Urinary bladder (tissue), 4 donors: ENCODE results near the gene ARNT2. TPM values are rescaled to one million over a fixed set of nuclear protein-coding genes. Genes with fewer than 3 reads are reported as not detected.
"Not testable (repeated sequence)": the region's sequence is repeated elsewhere in the genome, so short reads cannot be mapped to it uniquely, and the experiment has no call there.

Source experiments
- DNase-seq: peaks from one replicate; pipeline ENCODE4 v3.0.0-alpha.2; 2015; ENCODE audit errors: extremely low spot score
- H3K27ac ChIP-seq: one replicate; pipeline ENCODE4 v1.5.1; 2013; ENCODE audit warnings: low read depth, mild to moderate bottlenecking, moderate library complexity
- H3K36me3 ChIP-seq: one replicate; pipeline ENCODE4 v1.6.1; 2013; ENCODE audit warnings: mild to moderate bottlenecking, moderate library complexity; ENCODE audit not compliant: insufficient read depth
- H3K4me1 ChIP-seq: one replicate; pipeline ENCODE4 v1.6.1; 2013; ENCODE audit warnings: mild to moderate bottlenecking, moderate library complexity; ENCODE audit not compliant: insufficient read depth
- H3K4me3 ChIP-seq: one replicate; pipeline ENCODE4 v1.5.1; 2013; ENCODE audit warnings: low read depth, low read length
- WGBS: extraction: QIAGEN DNeasy Blood & Tissue Kit; methylation state at CpG from one replicate; pipeline ENCODE4 v1.1.7; 2013; 5-methylcytosine and 5-hydroxymethylcytosine counted together
- polyA plus RNA-seq: library from polyadenylated mRNA; stranded (reverse); fragments of 200-250 nt; gene quantifications from one replicate; pipeline ENCODE4 v1.2.3, GENCODE V29; 2013
- total RNA-seq: library from RNA; depleted of rRNA; stranded (reverse); fragments of >200 nt; gene quantifications from one replicate; pipeline ENCODE4 v1.2.3, GENCODE V29; 2014
- donor health status: healthy with polysubstance abuse.
- donor health status: healthy.

The ARNT2 gene
- total and polyA plus RNA-seq, 2 donors, result 6.3 to 9.7 TPM

DNA sequence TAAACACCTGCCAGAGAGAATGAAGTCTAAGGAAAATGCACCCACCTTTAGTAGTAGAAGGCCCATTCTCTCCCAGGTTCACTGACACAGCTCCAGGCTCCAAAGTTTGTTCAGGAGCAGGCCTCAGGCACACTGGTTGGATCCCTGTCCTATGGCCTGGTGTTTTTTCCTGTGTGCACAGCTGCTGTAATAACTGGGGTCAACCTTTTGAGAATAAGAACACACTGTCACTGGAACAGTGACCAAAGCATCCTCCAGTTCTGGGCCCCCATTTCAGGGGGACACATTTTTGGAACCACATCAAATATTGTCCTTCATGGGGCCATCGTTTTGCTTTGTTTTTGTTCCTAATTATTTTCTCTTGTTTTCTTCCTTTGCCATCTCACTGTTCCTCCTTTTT is 95.8 kb downstream of the ARNT2 start:
- Histone ChIP-seq H3K4me1 (no peaks in the 10 kb centered on the region), H3K27ac (no peak overlapping the region), H3K36me3 (no peaks in the 10 kb centered on the region), H3K4me3 (no peak overlapping the region)
- 63% methylated on average over 1 of the region's 1 CpG for WGBS
- DNase-seq, result no peak

DNA sequence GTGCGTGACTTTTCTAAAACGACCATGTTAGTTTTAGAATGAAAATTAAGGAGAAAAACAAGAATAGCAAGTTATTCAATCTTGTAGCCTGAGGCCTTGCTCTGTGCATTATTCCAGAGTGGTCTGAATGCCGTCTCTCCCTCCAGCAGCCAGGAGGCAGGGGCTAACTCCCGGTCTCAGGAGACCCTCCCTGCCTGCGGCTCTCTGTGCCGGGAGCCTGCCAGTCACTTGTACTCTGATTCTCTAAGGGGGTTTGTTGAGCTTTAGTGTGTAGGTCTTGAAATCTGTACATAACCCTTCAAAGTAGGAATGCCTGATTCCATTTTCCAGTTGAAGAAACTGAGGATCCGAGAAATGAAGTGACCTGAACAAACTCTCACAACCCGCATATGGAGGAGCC is 97.3 kb downstream of the ARNT2 start:
- H3K27ac ChIP-seq, result no peak overlapping the region
- no peaks in the 10 kb centered on the region for H3K36me3 ChIP-seq
- H3K4me3 ChIP-seq, result no peak overlapping the region
- no peaks in the 10 kb centered on the region for H3K4me1 ChIP-seq
- no peak for DNase-seq
- 93% methylated on average over 8 of the region's 8 CpGs for WGBS

DNA sequence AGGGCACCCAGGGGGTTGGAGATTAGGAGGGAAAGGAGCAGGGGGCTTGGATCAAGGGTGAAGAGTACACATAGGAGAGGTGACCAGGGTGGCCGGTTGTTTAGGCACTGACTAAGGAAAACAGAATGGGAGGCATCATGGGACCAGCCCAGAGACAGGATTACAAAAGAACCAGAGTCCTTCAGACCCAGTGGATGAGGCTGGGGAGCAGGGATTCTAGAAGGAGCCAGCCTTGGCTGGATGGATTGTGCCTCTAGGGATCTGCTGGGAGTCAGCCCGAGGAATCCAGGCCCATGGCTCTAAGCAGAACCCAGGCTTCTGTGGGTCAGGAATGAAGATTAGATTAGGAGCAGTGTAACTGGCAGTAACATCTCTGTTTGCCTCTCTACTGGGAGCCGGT is 98.6 kb downstream of the ARNT2 start:
- Histone ChIP-seq H3K36me3 (no peaks in the 10 kb centered on the region), H3K27ac (no peak overlapping the region), H3K4me1 (no peaks in the 10 kb centered on the region), H3K4me3 (no peak overlapping the region)
- no peak for DNase-seq
- WGBS, result 80% methylated on average over 3 of the region's 3 CpGs

DNA sequence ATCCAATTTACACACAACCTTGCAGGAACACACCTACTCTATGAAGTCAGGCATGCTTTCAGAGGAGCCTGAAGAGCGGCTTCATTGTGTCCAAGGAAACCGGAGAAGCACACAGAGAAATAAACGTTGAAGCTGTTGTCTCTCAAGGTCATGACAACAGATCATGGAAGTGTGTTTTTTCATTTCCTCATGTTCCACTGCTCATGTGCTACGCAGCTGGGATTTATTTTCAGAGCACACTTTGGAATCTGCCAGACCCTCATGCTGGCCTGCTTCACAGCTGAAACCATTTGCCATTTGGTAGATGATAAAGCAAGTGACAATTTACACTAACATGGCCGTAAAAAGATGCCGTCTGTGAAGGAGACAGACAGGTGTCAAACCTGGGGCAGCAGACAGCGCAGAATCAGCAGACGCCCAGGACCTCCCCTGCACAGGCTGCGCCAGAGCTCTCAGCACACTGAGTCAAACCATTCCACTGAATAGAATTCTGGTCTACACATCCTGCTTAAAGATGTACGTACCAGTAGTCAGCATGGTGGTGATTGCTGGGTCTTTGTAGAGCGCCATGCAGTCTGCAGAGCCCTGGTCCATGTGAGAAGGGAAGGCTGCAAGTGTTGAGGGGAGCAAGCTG is 99.3 kb downstream of the ARNT2 start:
- no peaks in the 10 kb centered on the region for H3K36me3 ChIP-seq
- H3K27ac ChIP-seq, result no peak overlapping the region
- H3K4me1 ChIP-seq, result no peaks in the 10 kb centered on the region
- 85% methylated on average over 11 of the region's 11 CpGs for WGBS
- H3K4me3 ChIP-seq, result no peak overlapping the region
- DNase-seq, result no peak

DNA sequence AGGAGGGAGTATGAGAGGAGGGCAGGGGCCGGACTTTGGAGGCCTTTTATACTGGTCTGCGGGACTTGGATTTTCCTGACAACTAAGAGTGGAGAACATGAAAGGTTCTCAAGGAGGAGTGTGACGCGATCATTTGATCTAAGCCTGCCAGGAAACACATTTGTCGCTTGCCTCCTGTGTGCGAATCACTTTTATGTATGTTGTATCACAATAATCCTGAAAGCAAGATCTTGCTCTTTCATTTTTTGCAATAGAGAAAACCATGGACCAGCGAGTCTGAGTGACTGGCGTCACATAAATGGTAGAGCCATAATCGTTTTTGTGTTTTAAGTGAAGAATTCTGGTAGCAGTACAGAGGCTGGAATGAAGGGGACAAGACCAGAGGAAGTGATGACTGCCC is 100.7 kb downstream of the ARNT2 start:
- no peak overlapping the region for H3K4me3 ChIP-seq
- no peak for DNase-seq
- WGBS, result 98% methylated on average over 9 of the region's 9 CpGs
- H3K36me3 ChIP-seq, result no peaks in the 10 kb centered on the region
- H3K4me1 ChIP-seq, result no peaks in the 10 kb centered on the region
- no peak overlapping the region for H3K27ac ChIP-seq

DNA sequence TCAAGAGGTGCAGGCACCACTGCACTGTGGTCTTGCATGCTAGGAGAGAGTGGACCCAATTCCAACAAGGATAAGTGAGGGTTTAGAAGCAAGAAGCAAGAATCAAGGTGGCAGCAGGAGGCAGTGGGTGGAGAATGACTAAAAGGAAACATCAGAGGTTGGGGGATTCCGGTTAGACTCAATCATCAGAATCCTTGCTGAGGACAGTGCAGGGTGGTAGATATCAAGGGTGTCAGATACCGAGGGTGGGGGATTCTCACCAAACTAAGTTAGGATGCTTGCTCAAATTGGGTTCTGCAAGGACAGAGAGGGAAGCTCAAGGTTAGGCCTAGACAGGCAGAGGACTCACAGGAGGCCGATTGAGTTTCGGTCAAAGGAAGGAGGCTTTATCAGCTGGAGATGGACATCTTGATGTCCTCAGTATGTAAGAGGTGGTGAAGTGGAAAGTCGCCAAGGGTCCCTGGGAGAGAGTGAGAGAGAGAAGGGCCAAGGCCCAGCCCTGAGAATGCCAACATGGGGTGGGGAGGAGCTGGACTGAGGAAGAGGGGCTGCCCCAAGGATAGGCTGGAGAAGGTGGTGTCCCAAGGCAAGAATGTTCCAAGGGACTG is 102.2 kb downstream of the ARNT2 start:
- no peak overlapping the region for H3K27ac ChIP-seq

DNA sequence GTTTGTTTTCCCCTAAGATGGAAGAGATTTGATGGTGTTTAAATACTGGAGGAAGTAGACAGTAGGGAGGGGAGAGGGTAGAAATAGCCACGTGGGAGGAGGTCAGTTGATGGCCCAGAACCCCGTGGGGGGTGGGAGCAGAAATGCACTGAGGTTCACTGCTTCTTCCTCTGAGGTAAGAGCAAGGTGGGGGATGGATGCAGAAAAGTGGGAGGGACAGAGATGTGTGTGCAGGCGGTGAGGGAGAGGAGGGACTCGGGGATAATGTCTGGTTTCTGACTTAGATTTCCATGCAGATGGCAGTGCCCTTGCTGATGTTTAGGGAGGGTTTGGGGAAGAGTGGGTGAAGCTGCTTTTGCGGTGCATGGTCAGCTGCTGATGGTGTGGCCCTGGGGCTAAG is 102.9 kb downstream of the ARNT2 start:
- no peak for DNase-seq
- Histone ChIP-seq H3K36me3 (no peaks in the 10 kb centered on the region), H3K4me1 (no peaks in the 10 kb centered on the region), H3K4me3 (no peak overlapping the region), H3K27ac (no peak overlapping the region)
- WGBS, result 67% methylated on average over 5 of the region's 5 CpGs

More for the DNA sequence above, 102.2 kb downstream of the ARNT2 start:
- DNase-seq, result no peak
- WGBS, result 96% methylated on average over 5 of the region's 5 CpGs
- Histone ChIP-seq H3K4me1 (no peaks in the 10 kb centered on the region), H3K36me3 (no peaks in the 10 kb centered on the region), H3K4me3 (no peak overlapping the region)

DNA sequence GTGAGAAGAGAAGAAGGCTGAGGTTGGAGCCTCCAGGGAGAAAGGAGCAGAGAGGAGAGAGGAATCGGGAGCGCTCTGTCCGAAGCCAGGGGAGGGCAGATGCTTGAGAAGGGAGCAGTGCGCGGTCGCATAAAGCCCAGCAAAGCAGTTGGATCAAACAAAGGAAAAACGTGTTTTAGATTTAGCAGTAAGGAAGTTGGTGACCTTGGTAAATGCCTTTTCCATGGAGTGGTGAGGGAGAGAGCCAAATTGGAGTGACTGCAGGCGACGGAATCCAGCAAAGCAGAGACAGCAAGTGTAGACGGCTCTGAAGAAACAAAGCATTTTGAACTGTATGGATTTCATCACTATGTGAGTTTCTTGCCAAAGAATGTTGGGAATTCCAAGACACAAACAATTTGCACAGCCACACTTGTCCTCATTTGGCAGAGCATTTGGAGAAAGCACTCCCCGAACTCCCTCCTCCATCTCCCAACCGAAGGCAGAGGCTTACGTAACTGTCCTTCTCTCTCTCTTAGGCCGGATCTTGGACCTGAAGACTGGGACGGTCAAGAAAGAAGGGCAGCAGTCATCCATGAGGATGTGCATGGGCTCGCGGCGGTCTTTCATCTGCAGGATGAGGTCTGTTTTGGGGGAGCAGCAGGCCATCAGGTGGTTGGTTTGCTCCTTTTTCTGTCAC is 103.6 kb downstream of the ARNT2 start:
- Histone ChIP-seq H3K4me3 (no peak overlapping the region), H3K36me3 (no peaks in the 10 kb centered on the region), H3K27ac (no peak overlapping the region), H3K4me1 (no peaks in the 10 kb centered on the region)
- 41% methylated on average over 18 of the region's 18 CpGs for WGBS
- DNase-seq, result no peak

DNA sequence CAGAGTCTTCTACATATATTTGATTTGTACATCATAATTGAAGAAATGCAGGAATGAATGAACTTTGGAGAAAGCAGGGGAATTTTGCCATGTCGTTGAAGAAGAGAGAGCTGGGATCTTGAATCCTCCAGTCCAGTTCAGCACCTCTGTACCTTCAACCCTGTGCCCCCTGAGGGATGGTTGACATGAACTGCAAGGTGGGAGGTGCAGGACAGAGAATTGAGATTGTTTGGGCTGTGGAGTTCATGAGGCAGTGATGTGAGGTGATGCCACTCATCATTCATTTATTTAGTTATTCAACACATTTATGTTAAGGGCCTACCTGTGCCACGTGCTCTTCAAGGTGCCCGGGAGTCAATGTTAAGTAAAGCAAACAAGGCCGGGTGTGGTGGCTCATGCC is 104.6 kb downstream of the ARNT2 start:
- Histone ChIP-seq H3K36me3 (no peaks in the 10 kb centered on the region), H3K4me1 (no peaks in the 10 kb centered on the region), H3K27ac (no peak overlapping the region), H3K4me3 (no peak overlapping the region)
- WGBS, result 96% methylated on average over 4 of the region's 4 CpGs
- DNase-seq, result no peak

DNA sequence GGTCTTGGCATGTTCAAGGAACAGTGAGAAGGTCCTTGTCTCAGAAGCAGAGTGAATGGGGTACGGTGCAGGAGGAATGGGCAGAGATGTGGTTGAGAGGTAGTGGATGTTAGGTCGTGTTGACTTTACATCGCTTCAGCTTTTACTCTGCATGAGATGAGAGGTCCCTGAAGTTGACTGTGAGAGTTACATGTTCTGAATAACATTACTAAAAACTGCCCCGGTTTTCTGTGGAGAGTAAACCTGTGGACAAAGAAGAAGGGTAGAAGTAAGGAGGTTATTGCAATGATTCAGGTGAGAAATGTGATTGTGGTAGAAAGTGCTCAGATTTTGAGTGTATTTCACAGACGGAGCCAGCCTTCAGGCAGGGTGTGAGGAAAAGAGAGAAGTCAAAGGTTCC is 105.6 kb downstream of the ARNT2 start:
- DNase-seq, result no peak
- H3K27ac ChIP-seq, result no peak overlapping the region
- WGBS, result 93% methylated on average over 5 of the region's 5 CpGs
- H3K36me3 ChIP-seq, result no peaks in the 10 kb centered on the region
- no peaks in the 10 kb centered on the region for H3K4me1 ChIP-seq
- no peak overlapping the region for H3K4me3 ChIP-seq

DNA sequence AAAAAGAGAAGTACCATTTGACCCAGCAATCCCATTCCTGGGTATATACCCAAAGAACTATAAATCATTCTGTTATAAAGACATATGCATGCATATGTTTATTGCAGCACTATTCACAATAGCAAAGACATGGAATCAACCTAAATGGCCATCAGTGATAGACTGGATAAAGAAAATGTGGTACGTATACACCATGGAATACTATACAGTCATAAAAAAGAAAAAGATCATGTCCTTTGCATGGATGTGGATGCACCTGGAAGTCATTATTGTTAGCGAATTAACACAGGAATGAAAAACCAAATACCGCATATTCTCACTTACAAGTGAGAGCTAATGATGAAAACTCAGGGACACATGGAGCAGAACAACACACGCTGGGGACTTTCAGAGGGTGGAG is 106.8 kb downstream of the ARNT2 start:
- not testable (repeated sequence) for H3K4me3 ChIP-seq, H3K36me3 ChIP-seq, H3K4me1 ChIP-seq, DNase-seq, H3K27ac ChIP-seq
- WGBS, result 98% methylated on average over 4 of the region's 4 CpGs

DNA sequence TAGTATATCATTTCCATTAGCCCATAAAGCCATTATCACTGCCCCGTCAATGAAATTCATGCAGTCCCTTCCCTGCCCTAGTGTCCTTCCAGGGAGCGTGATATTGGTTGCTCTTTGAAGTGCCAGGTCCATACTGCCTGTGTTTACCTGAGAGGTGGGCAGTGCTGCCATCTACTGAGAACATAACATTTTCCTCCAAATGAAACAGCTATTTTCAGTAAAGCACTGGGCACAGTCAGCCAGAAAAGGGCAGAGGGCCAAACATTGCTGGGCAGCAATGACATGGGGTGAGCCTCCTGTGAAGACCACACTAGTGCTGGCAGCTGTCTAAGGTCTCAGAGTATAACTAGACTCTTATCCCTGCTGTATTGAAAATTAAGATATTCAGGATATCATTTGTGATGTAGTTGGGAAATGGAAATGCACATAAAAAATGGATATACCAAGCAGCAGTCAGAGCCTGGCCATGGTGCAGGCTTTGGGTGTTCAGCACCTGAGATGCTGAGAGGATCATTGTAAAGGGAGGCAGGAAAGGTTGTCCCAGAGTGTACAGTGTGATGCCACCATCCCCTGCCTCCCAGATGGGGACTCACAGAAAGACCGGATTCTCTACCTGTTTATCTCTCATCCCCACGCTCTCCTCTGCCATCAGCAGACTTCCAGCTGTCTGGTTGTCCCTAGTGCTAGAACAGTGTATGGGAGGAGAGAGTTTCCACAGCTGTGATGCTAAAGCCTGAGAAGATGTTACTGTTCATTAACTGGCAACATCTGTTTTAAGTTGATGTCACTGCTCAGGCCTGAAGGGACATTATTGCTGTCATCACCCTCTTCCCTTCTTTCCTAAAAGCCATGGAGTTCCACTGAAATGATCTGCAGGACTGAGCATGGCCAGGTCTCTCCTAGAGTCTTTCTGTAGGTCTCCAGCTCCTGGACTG is 108.8 kb downstream of the ARNT2 start:
- 88% methylated on average over 4 of the region's 4 CpGs for WGBS
- no peak for DNase-seq
- no peak overlapping the region for H3K4me3 ChIP-seq
- H3K27ac ChIP-seq, result no peak overlapping the region
- no peaks in the 10 kb centered on the region for H3K36me3 ChIP-seq
- H3K4me1 ChIP-seq, result no peaks in the 10 kb centered on the region

DNA sequence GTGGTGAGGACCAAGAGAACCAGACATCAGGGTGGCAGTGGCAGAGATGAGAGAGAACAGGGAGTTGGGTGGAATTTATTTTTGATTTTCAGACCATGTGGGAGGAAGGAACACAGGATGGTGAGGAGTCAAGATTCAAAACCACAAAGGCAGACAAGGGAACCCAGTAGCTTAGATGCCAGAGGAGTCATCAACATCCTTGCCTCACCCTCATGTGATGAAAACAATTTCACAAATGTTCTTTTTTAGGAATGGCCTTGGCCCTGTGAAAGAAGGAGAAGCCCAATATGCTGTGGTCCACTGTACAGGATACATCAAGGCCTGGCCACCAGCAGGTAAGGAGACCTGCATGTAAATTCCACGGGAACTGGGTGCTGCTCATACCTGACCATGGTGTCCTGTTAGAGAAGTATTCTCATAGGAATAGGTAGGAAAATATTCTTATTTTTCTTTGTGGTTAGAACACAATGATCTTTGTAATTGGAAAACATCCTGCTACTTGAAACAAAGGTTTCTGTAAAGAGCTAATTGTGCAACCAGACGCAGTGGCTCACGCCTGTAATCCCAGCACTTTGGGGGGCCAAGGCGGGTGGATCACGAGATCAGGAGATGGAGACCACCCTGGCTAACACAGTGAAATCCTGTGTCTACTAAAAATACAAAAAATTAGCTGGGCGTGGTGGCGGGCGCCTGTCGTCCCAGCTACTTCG is 110.0 kb downstream of the ARNT2 start:
- no peak for DNase-seq
- H3K4me1 ChIP-seq, result no peaks in the 10 kb centered on the region
- no peak overlapping the region for H3K27ac ChIP-seq
- 96% methylated on average over 10 of the region's 10 CpGs for WGBS
- H3K4me3 ChIP-seq, result no peak overlapping the region
- H3K36me3 ChIP-seq, result no peaks in the 10 kb centered on the region
